ENCODE data around the gene MCRIP2.
A peak's percentile ranks its signal among the peaks of the same experiment; 100 is the strongest.

The MCRIP2 gene

GRCh38 chr16:633336-634050, 8.1 kb upstream of the MCRIP2 start:
- DNase-seq, result no peak

- no peak for DNase-seq
These were observed 7.5 kb upstream of the MCRIP2 start for GRCh38 chr16:634051-634670.

GRCh38 chr16:634996-635395, 6.6 kb upstream of the MCRIP2 start:
- no peak for DNase-seq

DNA sequence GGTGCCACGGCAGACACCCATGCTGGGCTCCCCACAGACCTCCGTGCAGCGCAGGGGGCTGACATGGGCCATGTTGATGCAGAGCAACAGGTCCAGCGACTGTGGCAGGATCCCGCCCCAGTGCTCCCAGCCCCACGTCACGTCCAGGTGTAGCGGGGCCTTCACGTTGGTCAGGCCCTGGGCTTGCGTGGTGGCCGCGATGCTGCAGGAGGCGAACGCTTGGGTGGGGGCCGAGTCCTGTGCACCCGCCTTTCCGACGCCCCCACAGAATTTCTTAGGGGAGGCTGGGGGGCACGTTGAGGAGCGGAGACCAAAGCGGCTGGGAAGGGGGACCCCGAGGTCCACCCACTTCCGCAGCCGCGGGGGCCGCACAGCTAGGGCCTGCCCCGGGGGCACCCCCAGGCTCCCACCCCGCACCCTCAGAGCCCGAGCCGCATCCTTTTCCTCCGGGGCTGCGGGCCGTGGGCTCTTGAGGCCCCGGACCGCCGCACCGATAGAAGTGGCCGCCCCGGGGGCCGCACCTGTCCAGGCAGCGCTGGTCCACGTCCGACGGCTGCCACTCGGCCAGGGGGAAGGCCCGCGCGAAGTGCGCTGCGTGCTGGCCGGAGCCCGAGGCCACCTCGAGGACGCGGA, 5.9 kb upstream of the MCRIP2 start:
- DNase-seq, result no peak

- peak; percentile 91 for DNase-seq
These were observed 5.2 kb upstream of the MCRIP2 start, which contains the start of gene METTL26 for GRCh38 chr16:636206-637080. METTL26 (minus strand) TSS chr16:636305; CDS start chr16:636290, 15 bp downstream.

GRCh38 chr16:637081-638018, 4.3 kb upstream of the MCRIP2 start:
- DNase-seq, result no peak

GRCh38 chr16:638034-638543, 3.5 kb upstream of the MCRIP2 start:
- no peak for DNase-seq

- no peak for DNase-seq
These were observed 2.8 kb upstream of the MCRIP2 start for GRCh38 chr16:638836-639235.

- DNase-seq, result no peak
These were observed 1.0 kb upstream of the MCRIP2 start for GRCh38 chr16:640614-641013.

DNA sequence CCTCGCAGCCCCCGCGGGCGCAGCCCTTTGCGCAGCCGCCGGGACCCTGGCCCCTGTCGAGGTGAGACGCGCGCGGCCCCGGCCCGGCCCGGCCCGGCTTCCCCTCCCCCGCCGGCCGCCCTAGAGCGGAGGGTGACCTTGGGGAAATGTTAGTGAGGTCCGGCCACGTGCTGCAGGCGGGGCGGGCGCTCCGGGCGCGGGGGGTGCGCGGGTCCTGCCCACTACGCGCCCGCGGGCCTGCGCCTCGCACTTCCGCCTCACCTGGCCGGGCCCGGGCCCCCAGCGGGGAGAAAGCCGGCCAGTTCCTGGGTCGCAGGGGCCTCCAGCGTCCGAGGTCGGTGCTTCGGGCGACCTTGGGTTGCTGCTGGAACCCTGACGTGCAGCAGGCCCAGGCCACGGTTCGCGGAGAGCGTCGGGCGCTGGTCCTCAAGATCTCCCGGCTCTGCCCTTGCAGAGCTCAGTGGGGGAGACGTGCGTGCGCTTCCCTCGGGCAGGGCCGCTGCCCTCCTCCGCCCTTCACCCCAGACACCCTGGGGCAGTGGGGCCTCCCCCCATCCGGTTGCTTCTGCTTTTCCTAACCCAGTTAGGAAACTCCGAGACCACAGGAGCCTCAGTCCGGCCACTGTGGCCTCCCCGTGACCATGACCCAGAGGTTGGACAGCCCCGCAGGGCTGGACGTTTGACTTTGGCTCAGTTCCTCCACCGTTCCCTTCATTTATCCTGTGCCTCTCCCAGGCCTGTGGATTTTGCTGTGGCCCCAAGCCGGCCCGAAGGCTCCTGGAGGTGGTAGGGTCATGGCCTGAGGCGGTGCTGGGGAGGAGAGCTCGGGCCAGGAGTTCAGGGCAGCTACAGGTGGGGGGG, 791 bp downstream of the MCRIP2 start:
- no peak for DNase-seq

DNA sequence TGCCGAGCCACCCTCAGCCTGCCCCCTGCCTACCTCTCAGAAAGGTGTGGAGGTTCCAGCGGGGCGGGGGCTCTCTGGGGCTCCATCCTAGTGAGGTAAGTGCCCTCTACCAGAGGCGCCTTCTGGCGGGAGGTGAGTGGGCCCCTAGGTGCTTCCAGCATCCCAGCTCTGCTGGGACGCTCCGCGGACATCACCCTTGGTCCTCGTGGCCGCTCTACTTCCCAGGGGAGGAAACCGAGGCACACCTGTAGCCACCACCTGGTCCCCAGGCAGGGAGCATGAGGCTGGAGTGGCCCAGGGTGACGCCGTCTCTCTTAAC, 1.4 kb downstream of the MCRIP2 start:
- DNase-seq, result no peak

DNA sequence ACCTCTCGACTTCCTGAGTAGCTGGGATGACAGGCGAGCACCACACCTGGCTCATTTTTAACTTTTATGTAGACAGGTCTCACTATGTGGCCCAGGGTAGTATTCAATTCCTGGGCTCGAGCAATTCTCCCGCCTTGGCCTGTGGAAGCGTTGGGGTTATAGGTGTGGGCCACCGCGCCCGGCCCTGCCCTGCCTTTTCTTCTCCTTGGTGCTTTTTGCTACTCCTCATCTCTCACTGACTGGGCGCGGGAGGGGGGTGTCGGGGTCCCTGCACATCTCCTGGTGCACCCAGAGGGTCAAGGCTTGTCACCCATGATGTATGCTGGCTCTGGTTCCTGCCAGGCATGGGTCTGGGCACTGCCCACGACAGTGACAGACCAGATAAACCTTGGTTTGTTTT, 2.9 kb downstream of the MCRIP2 start:
- no peak for DNase-seq

GRCh38 chr16:645852-646678, 4.4 kb downstream of the MCRIP2 start:
- no peak for DNase-seq

GRCh38 chr16:646679-647172, 5.1 kb downstream of the MCRIP2 start:
- no peak for DNase-seq

DNA sequence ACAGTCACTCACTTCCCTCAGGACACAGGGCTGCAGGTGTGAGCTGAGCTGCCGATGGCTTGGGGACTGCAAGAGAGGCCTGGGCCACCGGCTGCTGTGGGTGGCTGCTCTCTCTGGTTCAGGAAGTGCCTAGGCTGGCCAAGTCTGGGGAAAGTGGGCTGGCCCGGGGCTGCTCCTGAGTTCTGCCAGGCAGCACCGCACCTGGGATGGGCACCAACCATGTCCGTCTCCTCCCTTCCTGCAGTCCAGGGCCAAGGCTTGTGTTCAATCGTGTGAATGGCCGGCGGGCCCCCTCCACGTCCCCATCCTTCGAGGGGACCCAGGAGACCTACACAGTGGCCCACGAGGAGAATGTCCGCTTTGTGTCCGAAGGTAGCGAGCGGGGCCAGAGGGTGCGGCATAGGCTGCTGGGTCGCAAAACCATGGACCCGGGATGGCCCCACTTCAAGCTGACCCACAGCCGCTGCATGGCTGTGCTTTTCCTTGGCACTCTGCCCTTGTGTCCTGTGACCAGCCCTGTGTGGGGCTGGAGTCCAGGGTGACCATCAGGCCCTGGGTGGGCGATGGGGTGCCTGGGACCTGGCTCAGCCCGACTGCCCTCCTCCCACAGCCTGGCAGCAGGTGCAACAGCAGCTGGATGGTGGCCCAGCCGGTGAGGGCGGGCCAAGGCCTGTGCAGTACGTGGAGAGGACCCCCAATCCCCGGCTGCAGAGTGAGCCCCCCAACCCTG, 5.7 kb downstream of the MCRIP2 start:
- no peak for DNase-seq

DNA sequence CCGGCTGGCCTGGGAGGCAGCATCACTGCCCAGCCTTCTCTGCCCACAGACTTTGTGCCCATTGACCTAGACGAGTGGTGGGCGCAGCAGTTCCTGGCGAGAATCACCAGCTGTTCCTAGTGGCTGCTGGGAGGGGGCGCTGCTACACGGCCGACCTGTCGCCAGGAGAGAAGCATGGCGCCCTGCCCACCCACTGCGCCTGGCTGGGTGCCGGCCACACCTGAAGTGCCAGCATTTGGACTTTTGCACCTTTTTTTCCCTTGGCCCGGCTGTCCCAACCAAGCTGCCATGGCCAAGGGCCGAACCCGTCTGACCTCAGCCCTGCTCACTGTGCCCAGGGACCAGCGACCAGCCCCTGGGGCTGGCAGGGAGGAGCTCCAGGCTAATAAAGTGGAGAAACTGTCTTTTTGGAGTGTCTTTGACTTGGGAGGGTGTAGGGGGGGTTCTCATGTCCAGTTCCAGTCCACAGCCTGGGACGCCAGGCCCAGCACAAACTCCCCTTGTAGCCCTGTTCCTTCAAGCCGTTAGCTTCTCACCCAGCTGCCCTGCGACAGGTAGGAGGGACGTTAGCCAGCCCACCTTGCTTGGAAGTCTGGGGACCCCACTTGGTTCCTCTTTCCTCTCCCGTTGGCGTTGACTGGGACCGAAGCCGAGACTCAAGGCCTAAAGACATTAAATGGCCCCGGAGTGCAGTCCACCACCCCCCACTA, 6.6 kb downstream of the MCRIP2 start:
- DNase-seq, result no peak

- DNase-seq, result peak; percentile 64
These were observed 7.4 kb downstream of the MCRIP2 start, which contains the start of gene WDR90 for GRCh38 chr16:648781-649589. WDR90 (plus strand) TSS chr16:649365; CDS start chr16:649417, 52 bp downstream.

Data from kidney glomerular epithelial cell (primary cell).